Erythroblast (primary cell): ENCODE measurements around the gene SMAD6.

Source experiments
- GATA1 ChIP-seq: IDR thresholded peaks from 2 replicates; pipeline ENCODE4 v1.6.1; 2011; ENCODE audit warnings: low read depth, mild to moderate bottlenecking, control low read depth, low read length, moderate library complexity
- POLR2A ChIP-seq: IDR thresholded peaks from 2 replicates; pipeline ENCODE4 v1.6.1; 2011; ENCODE audit warnings: mild to moderate bottlenecking, low read length

DNA sequence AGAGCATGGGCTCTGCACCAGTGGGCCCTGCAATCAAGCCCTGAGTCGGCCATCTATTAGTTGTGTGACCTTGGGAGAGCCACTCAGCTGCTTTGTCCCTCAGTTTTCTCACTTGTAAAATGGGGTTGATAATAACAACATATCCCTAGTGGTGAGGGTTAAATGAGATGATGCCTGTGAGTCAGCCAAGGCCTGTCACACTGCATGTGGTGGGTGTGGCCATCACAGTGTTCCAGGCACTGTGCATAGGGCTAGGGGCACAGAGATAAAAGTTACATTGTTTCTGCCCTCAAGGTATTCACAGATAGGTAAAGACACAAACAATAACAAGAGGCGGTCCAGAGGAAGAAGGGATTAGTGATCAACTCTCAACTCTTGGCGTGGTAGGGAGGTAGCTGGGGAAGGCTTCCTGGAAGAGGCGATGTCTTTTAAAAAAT is 19.5 kb downstream of the SMAD6 start:
- TF ChIP-seq POLR2A (no peak), GATA1 (no peak)
